ENCODE measurements around the gene SDR9C7. TPM values are rescaled to one million over a fixed set of nuclear protein-coding genes. Genes with fewer than 3 reads are reported as not detected.

The SDR9C7 gene
- total and polyA plus RNA-seq, 2 of the 8 experiments (the other 6 are each of a cell fraction or from before 2014, with no cell fraction given): 0.11 TPM; not detected in 1

Other genes with a start within 250 kb of the SDR9C7 start
- 453 and 464 TPM in 2 replicates for gene PTGES3, start 246.1 kb downstream of the SDR9C7 start, total RNA-seq (2021; fragmentation: NEBNext Ultra II Directional; extraction: Animal tissue kit (Norgen Biotek cat#: 25700))
- gene PTGES3, start 246.1 kb downstream of the SDR9C7 start, polyA plus RNA-seq (2011; rRNA removed): 62.2 and 111 TPM in 2 replicates
- gene NACA, start 209.1 kb downstream of the SDR9C7 start, total RNA-seq (2021; fragmentation: NEBNext Ultra II Directional; extraction: Animal tissue kit (Norgen Biotek cat#: 25700)): 1,027 and 1,063 TPM in 2 replicates
- 225 and 511 TPM in 2 replicates for gene NACA, start 209.1 kb downstream of the SDR9C7 start, polyA plus RNA-seq (2011; rRNA removed)
- 52.4 and 57.9 TPM in 2 replicates for gene PRIM1, start 182.1 kb downstream of the SDR9C7 start, total RNA-seq (2021; fragmentation: NEBNext Ultra II Directional; extraction: Animal tissue kit (Norgen Biotek cat#: 25700))
- gene PRIM1, start 182.1 kb downstream of the SDR9C7 start, polyA plus RNA-seq (2011; rRNA removed): 38.6 and 61.9 TPM in 2 replicates
- gene HSD17B6, start 171.1 kb downstream of the SDR9C7 start, total RNA-seq (2021; fragmentation: NEBNext Ultra II Directional; extraction: Animal tissue kit (Norgen Biotek cat#: 25700)): 4.2 and 4.9 TPM in 2 replicates
- gene HSD17B6, start 171.1 kb downstream of the SDR9C7 start, polyA plus RNA-seq (2011; rRNA removed): 2.2 and 4.1 TPM in 2 replicates
- gene RDH16, start 23.2 kb upstream of the SDR9C7 start, total RNA-seq (2021; fragmentation: NEBNext Ultra II Directional; extraction: Animal tissue kit (Norgen Biotek cat#: 25700)): 0.30 and 0.46 TPM in 2 replicates
- 0.79 and 0.93 TPM in 2 replicates for gene RDH16, start 23.2 kb upstream of the SDR9C7 start, polyA plus RNA-seq (2011; rRNA removed)
- gene ZBTB39, start 72.1 kb upstream of the SDR9C7 start, total RNA-seq (2021; fragmentation: NEBNext Ultra II Directional; extraction: Animal tissue kit (Norgen Biotek cat#: 25700)): 24.5 and 25.0 TPM in 2 replicates
- gene ZBTB39, start 72.1 kb upstream of the SDR9C7 start, polyA plus RNA-seq (2011; rRNA removed): 19.3 and 21.0 TPM in 2 replicates
- gene TAC3, start 82.1 kb upstream of the SDR9C7 start, total RNA-seq (2021; fragmentation: NEBNext Ultra II Directional; extraction: Animal tissue kit (Norgen Biotek cat#: 25700)): 9.7 and 11.7 TPM in 2 replicates
- gene TAC3, start 82.1 kb upstream of the SDR9C7 start, polyA plus RNA-seq (2011; rRNA removed): 36.0 and 45.3 TPM in 2 replicates
- 0.52 and 0.54 TPM in 2 replicates for gene MYO1A, start 115.7 kb upstream of the SDR9C7 start, total RNA-seq (2021; fragmentation: NEBNext Ultra II Directional; extraction: Animal tissue kit (Norgen Biotek cat#: 25700))
- 0.60 and 0.77 TPM in 2 replicates for gene MYO1A, start 115.7 kb upstream of the SDR9C7 start, polyA plus RNA-seq (2011; rRNA removed)
- 41.6 and 43.2 TPM in 2 replicates for gene NEMP1, start 144.4 kb upstream of the SDR9C7 start, total RNA-seq (2021; fragmentation: NEBNext Ultra II Directional; extraction: Animal tissue kit (Norgen Biotek cat#: 25700))
- 21.3 and 30.1 TPM in 2 replicates for gene NEMP1, start 144.4 kb upstream of the SDR9C7 start, polyA plus RNA-seq (2011; rRNA removed)
- 20.6 and 20.9 TPM in 2 replicates for gene NAB2, start 154.7 kb upstream of the SDR9C7 start, total RNA-seq (2021; fragmentation: NEBNext Ultra II Directional; extraction: Animal tissue kit (Norgen Biotek cat#: 25700))
- 23.5 and 30.8 TPM in 2 replicates for gene NAB2, start 154.7 kb upstream of the SDR9C7 start, polyA plus RNA-seq (2011; rRNA removed)
- 26.8 and 32.9 TPM in 2 replicates for gene STAT6, start 177.0 kb upstream of the SDR9C7 start, total RNA-seq (2021; fragmentation: NEBNext Ultra II Directional; extraction: Animal tissue kit (Norgen Biotek cat#: 25700))
- 38.7 and 52.2 TPM in 2 replicates for gene STAT6, start 177.0 kb upstream of the SDR9C7 start, polyA plus RNA-seq (2011; rRNA removed)
- 92.5 and 99.1 TPM in 2 replicates for gene LRP1, start 194.1 kb upstream of the SDR9C7 start, total RNA-seq (2021; fragmentation: NEBNext Ultra II Directional; extraction: Animal tissue kit (Norgen Biotek cat#: 25700))
- gene LRP1, start 194.1 kb upstream of the SDR9C7 start, polyA plus RNA-seq (2011; rRNA removed): 35.3 and 59.0 TPM in 2 replicates
- gene LRP1-AS, start 213.2 kb upstream of the SDR9C7 start, total RNA-seq (2021; fragmentation: NEBNext Ultra II Directional; extraction: Animal tissue kit (Norgen Biotek cat#: 25700)): not detected in 2 replicates
- gene LRP1-AS, start 213.2 kb upstream of the SDR9C7 start, polyA plus RNA-seq (2011; rRNA removed): not detected in 2 replicates

Measured in H1 (cell line).